Measurements from ENCODE around the gene FMNL1.

DNA sequence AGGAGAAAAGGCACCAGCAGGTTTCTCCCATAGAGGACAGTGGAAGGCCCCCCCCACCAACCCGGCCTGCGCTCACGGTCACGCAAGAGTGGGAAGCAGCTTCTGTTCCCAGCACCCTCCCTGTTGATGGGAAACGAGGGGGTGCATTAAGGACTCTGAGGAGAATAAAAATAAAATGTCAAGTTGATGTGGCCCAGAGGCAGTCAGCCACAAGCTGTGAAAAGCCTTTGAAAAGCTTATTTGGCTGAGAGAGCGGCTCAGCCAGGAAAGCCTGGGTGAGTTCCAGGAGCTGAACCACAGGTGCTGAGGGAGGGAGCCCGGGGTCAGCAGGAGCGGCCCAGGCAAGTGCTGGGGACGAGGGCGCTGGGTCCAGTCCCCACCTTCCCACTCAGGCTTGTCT, 67.1 kb downstream of the FMNL1 start:
- TF ChIP-seq, protein P1, sequence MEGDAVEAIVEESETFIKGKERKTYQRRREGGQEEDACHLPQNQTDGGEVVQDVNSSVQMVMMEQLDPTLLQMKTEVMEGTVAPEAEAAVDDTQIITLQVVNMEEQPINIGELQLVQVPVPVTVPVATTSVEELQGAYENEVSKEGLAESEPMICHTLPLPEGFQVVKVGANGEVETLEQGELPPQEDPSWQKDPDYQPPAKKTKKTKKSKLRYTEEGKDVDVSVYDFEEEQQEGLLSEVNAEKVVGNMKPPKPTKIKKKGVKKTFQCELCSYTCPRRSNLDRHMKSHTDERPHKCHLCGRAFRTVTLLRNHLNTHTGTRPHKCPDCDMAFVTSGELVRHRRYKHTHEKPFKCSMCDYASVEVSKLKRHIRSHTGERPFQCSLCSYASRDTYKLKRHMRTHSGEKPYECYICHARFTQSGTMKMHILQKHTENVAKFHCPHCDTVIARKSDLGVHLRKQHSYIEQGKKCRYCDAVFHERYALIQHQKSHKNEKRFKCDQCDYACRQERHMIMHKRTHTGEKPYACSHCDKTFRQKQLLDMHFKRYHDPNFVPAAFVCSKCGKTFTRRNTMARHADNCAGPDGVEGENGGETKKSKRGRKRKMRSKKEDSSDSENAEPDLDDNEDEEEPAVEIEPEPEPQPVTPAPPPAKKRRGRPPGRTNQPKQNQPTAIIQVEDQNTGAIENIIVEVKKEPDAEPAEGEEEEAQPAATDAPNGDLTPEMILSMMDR (IDR thresholded peaks at IDR 0.05; ENCODE audit: insufficient read depth, low read length): no peak
- no peak for TF ChIP-seq GABPA (IDR thresholded peaks at IDR 0.05; ENCODE audit: low read depth)
- TF ChIP-seq POLR2AphosphoS5 (IDR thresholded peaks at IDR 0.05; ENCODE audit: low read depth): no peak

Data from HL-60 (cell line).